Bone marrow (tissue), 2 donors: Measurements from ENCODE around the gene DNAL1.

Experiments used
- DNase-seq, 2 donors: peaks; one replicate each; lab custom pipeline; 2025; lab: John Stamatoyannopoulos, UW

DNAL1 gene

GRCh38 chr14:73744874-73745529 lies 100.2 kb downstream of the DNAL1 start:
- DNase-seq = no peak

GRCh38 chr14:73745571-73746519 lies 101.1 kb downstream of the DNAL1 start:
- DNase-seq = no peak

- no peak for DNase-seq
Observed at GRCh38 chr14:73746520-73747378, 102.0 kb downstream of the DNAL1 start.

- DNase-seq = no peak
Observed at GRCh38 chr14:73747379-73748211, 102.8 kb downstream of the DNAL1 start.

GRCh38 chr14:73748858-73749357 lies 104.1 kb downstream of the DNAL1 start:
- no peak for DNase-seq

- no peak for DNase-seq
Observed at GRCh38 chr14:73749706-73750530, 105.1 kb downstream of the DNAL1 start.

GRCh38 chr14:73750531-73750901 lies 105.7 kb downstream of the DNAL1 start:
- no peak for DNase-seq

- DNase-seq = no peak
Observed at GRCh38 chr14:73751157-73751691, 106.4 kb downstream of the DNAL1 start.

- peak in 1 of 2 donors; percentile 20 for DNase-seq
Observed at GRCh38 chr14:73752297-73752992, 107.7 kb downstream of the DNAL1 start.
